Upper lobe of left lung (tissue), 6 donors: ENCODE data around the gene FDXR. TPM values are rescaled to one million over a fixed set of nuclear protein-coding genes. Genes with fewer than 3 reads are reported as not detected.
A peak's percentile ranks its signal among the peaks of the same experiment; 100 is the strongest.

Experiments used
- ATAC-seq, 2 donors: fragments of 200-7000 bp; cut with Tn5 transposase; one replicate each; pipeline ENCODE4 v1.9.1; 2022; ENCODE audit warnings: mild to moderate bottlenecking in 2 of 2, moderate library complexity in 2 of 2; ENCODE audit not compliant: low FRiP score in 2 of 2
- DNase-seq, 2 donors: peaks; one replicate each; pipeline ENCODE4 v3.0.0-alpha.2; 2019 to 2020
- H3K27ac ChIP-seq, 4 donors: fragments of 200-600 bp; sonication (generic); one replicate each; pipeline ENCODE4 v1.5.1; 2016 to 2019
- H3K27me3 ChIP-seq, 4 donors: fragments of 200-600 bp; sonication (generic); one replicate each; pipeline ENCODE4 v1.5.1; 2017 to 2019
- H3K36me3 ChIP-seq, 4 donors: fragments of 200-600 bp; sonication (generic); one replicate each; pipeline ENCODE4 v1.5.1; 2016 to 2019
- H3K4me1 ChIP-seq, 4 donors: fragments of 200-600 bp; sonication (generic); one replicate each; pipeline ENCODE4 v1.5.1; 2018 to 2019
- H3K4me3 ChIP-seq, 4 donors: fragments of 200-600 bp; sonication (generic); one replicate each; pipeline ENCODE4 v1.5.1; 2017 to 2019; ENCODE audit warnings: mild to moderate bottlenecking in 2 of 4, moderate library complexity in 1 of 4
- H3K9me3 ChIP-seq, 4 donors: fragments of 200-600 bp; sonication (generic); one replicate each; pipeline ENCODE4 v1.5.1; 2018 to 2019
- EP300 ChIP-seq, 4 donors: sonication (generic); formaldehyde crosslinking; IDR thresholded peaks; one replicate each; pipeline ENCODE4 v1.5.1; 2017; ENCODE audit warnings: antibody characterized with exemption in 4 of 4, control low read depth in 2 of 4
- POLR2A ChIP-seq, 4 donors: fragments of 450-650 bp; IDR thresholded peaks; one replicate each; pipeline ENCODE4 v1.5.1; 2016 to 2017; ENCODE audit warnings: antibody characterized with exemption in 4 of 4, mild to moderate bottlenecking in 2 of 4
- POLR2AphosphoS5 ChIP-seq, 2 donors: sonication (generic); formaldehyde crosslinking; IDR thresholded peaks; one replicate each; pipeline ENCODE4 v1.5.1; 2017; ENCODE audit warnings: antibody characterized with exemption in 2 of 2
- WGBS, 2 donors: methylation state at CpG; one replicate each; pipeline ENCODE4 v1.1.5; 2017 to 2018; 5-methylcytosine and 5-hydroxymethylcytosine counted together
- total RNA-seq, 6 donors: library from RNA; depleted of rRNA in 4 of 6; stranded (reverse); fragments of >200 nt in 4 of 6; gene quantifications; one replicate each; pipeline versions ENCODE4 v1.1.0 to v1.2.1, GENCODE V29; 2016 to 2021
- TF ChIP-seq, protein P1 (sequence below), 6 experiments: fragments of 450-650 bp in 4 of 6; fragments of 200-600 bp in 2 of 6; sonication (generic) in 2 of 6; IDR thresholded peaks; one replicate each; pipeline ENCODE4 v1.5.1; 2016 to 2019; ENCODE audit warnings: antibody characterized with exemption in 6 of 6
- donor health status: DM: no; HTN: no; CAD: no; lungs with moderate emphysema.
- donor health status: DM: no; HTN: yes; CAD: no; lungs with severe emphysema.

FDXR gene
- total RNA-seq, 6 donors from 2014 or later, result 6.8 to 15.1 (median 10.8) TPM

DNA sequence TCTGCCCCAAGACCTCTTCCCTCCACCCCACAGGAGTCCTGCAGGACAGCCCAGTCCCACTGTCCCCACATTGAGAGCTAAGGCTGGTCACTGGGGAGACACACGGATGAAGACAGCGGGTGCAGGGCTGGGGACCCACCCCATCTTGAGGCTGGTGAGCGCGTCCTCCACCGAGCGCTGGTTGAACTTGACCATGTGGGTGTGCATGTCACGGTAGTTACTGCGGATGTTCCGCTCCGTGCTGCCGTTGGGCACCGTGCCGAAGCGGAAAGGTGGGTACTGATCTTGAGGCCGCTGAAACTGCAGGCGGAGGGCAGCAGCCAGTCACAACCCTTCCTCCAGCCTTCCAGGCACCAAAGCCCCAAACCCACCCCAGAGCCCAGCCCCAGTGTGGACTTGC, 26.2 kb downstream of the FDXR start:
- no peak overlapping the region for H3K4me3 ChIP-seq
- H3K36me3 ChIP-seq, result no peaks in the 10 kb centered on the region
- DNase-seq, result peak in 1 of 2 donors; percentile 58
- TF ChIP-seq POLR2A (IDR thresholded peaks at IDR 0.05) (no peak), EP300 (IDR thresholded peaks at IDR 0.05) (no peak), POLR2AphosphoS5 (IDR thresholded peaks at IDR 0.05) (no peak)
- TF ChIP-seq, protein P1, sequence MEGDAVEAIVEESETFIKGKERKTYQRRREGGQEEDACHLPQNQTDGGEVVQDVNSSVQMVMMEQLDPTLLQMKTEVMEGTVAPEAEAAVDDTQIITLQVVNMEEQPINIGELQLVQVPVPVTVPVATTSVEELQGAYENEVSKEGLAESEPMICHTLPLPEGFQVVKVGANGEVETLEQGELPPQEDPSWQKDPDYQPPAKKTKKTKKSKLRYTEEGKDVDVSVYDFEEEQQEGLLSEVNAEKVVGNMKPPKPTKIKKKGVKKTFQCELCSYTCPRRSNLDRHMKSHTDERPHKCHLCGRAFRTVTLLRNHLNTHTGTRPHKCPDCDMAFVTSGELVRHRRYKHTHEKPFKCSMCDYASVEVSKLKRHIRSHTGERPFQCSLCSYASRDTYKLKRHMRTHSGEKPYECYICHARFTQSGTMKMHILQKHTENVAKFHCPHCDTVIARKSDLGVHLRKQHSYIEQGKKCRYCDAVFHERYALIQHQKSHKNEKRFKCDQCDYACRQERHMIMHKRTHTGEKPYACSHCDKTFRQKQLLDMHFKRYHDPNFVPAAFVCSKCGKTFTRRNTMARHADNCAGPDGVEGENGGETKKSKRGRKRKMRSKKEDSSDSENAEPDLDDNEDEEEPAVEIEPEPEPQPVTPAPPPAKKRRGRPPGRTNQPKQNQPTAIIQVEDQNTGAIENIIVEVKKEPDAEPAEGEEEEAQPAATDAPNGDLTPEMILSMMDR (IDR thresholded peaks at IDR 0.05), result no peak
- peaks cover 0 to 8% (median 0%) of the 10 kb centered on the region in 4 donors for H3K27me3 ChIP-seq
- WGBS, 2 donors, result 86 to 96% methylated on average over 3 to 13 of the region's 16 CpGs
- no peak for ATAC-seq
- H3K9me3 ChIP-seq, result no peaks in the 10 kb centered on the region
- peaks cover 10 to 18% (median 13%) of the 10 kb centered on the region in 4 donors for H3K4me1 ChIP-seq
- no peak overlapping the region for H3K27ac ChIP-seq

DNA sequence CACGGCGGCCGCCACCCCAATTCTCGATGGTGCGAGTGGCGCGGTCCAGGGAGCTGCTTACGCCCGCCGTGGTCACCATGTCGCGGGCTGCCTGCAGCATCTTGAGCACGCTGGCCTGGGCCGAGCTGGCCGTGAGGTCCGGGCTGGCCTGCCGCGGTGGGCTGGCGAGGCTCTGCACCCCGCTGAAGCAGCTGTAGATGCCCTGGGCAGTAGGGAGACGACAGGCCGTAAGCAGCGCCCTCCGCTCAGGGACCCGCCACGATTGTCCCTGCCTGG, 29.5 kb downstream of the FDXR start:
- Histone ChIP-seq H3K27ac (no peak overlapping the region), H3K4me3 (peak overlapping the region in 3 of 4 donors; percentile 51 to 54 (median 52)), H3K9me3 (no peaks in the 10 kb centered on the region), H3K36me3 (peaks cover 0 to 7% (median 0%) of the 10 kb centered on the region in 4 donors), H3K4me1 (peaks cover 21 to 31% (median 26%) of the 10 kb centered on the region in 4 donors), H3K27me3 (no peaks in the 10 kb centered on the region)
- no peak for DNase-seq
- no peak for ATAC-seq
- TF ChIP-seq, protein P1 (IDR thresholded peaks at IDR 0.05), result no peak
- TF ChIP-seq POLR2AphosphoS5 (IDR thresholded peaks at IDR 0.05) (no peak), POLR2A (IDR thresholded peaks at IDR 0.05) (no peak), EP300 (IDR thresholded peaks at IDR 0.05) (no peak)
- WGBS, 2 donors, result 36 to 50% methylated on average over 2 to 11 of the region's 26 CpGs

DNA sequence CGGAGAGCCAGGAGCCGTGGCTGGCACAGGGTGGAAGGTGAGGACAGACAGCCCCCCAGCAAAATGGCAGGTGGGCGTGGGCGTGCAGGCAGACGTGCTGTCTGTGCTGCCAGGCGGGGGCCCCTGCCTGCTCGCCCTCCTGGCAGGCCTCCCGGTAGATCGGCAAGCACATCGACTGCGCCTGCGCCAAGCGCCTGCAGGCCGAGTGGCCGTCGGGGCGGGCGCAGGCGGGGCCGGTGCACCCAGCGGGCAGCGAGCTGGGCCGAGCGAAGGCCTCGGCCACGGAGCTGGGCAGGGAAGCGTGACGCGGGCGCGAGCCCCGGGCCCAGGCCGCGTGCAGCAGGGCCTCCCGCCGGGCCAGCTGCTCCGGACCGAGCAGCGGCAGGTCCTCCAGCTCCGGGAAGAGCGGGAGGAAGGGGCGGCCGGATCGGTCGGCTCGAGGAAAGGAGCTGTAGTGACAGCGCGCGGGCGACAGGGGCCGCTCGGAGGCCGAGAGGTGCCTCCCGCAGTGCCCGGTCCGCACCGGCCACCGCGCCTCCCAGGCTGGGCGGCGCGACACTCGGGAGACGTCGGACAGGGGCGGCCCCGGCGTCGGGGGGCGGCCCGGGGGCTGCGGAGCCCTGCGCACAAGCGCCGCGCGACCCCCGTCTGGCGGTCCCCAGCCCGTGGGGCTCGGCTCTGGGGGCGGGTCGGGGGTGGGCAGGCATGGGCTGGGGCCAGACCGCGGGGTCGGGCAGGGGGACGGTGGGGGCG, 30.0 kb downstream of the FDXR start:
- TF ChIP-seq POLR2AphosphoS5 (IDR thresholded peaks at IDR 0.05), result no peak
- TF ChIP-seq, protein P1 (IDR thresholded peaks at IDR 0.05), result peak; percentile 78 to 96 (median 90)
- no peak for TF ChIP-seq EP300 (IDR thresholded peaks at IDR 0.05)
- TF ChIP-seq POLR2A (IDR thresholded peaks at IDR 0.05), result no peak
- peak overlapping the region; percentile 43 to 54 (median 52) for H3K4me3 ChIP-seq
- no peaks in the 10 kb centered on the region for H3K27me3 ChIP-seq
- peak overlapping the region in 1 of 4 donors; percentile 64 for H3K27ac ChIP-seq
- WGBS, 2 donors, result 0 to 2% methylated on average over 22 to 23 of the region's 88 CpGs
- DNase-seq (peak; percentile 71 to 94), ATAC-seq (peak; percentile 54 to 88)
- H3K36me3 ChIP-seq, result peaks cover 0 to 9% (median 0%) of the 10 kb centered on the region in 4 donors
- H3K9me3 ChIP-seq, result no peaks in the 10 kb centered on the region
- H3K4me1 ChIP-seq, result peaks cover 21 to 31% (median 26%) of the 10 kb centered on the region in 4 donors

GRCh38 chr17:74842146-74842598, 30.6 kb downstream of the FDXR start:
- Histone ChIP-seq H3K36me3 (peaks cover 0 to 10% (median 0%) of the 10 kb centered on the region in 4 donors), H3K27ac (peak overlapping the region in 1 of 4 donors; percentile 64), H3K9me3 (no peaks in the 10 kb centered on the region), H3K4me1 (peaks cover 21 to 31% (median 26%) of the 10 kb centered on the region in 4 donors), H3K27me3 (no peaks in the 10 kb centered on the region), H3K4me3 (peak overlapping the region in 3 of 4 donors; percentile 51 to 54 (median 52))
- TF ChIP-seq, protein P1 (IDR thresholded peaks at IDR 0.05), result no peak
- TF ChIP-seq POLR2A (IDR thresholded peaks at IDR 0.05) (no peak), POLR2AphosphoS5 (IDR thresholded peaks at IDR 0.05) (no peak), EP300 (IDR thresholded peaks at IDR 0.05) (no peak)
- WGBS, 2 donors, result 34 to 70% methylated on average over 4 to 7 of the region's 8 CpGs
- peak in 1 of 2 donors; percentile 2 for ATAC-seq
- no peak for DNase-seq
